SU-DHL-6 (cell line): ENCODE data around the gene ARMH3.

Experiments
- EZH2phosphoT487 ChIP-seq: fragments of 200-600 bp; sonication (generic), shearing (Covaris generic); conservative IDR thresholded peaks from 2 replicates; pipeline ENCODE4 v1.6.1; 2018; ENCODE audit warnings: mild to moderate bottlenecking, antibody characterized with exemption, low read length, moderate library complexity, mixed read lengths
- TF ChIP-seq, protein P1 (sequence below): fragments of 200-600 bp; sonication (generic); IDR thresholded peaks from one replicate; pipeline ENCODE4 v1.5.1; 2017; ENCODE audit warnings: antibody characterized with exemption, mild to moderate bottlenecking, low read length, moderate library complexity; ENCODE audit not compliant: insufficient read depth, poor library complexity, severe bottlenecking

DNA sequence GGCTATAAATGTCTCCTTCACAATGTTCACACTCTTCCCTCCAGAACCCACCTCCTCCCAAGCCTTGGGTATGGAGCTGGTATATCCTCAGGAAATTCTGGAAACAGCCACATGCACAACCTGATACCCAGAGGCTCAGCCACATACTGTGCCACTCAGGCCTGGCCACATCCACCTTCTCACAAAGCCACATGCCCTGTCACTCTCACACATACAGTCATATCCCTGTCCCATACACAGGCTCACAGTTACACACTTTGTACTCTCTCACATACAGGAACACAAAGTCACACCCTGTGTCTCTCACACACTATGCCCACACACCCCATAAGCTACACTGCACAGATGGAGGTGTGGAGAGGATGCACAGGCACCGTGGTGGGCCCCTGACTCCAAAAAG, 222.5 kb downstream of the ARMH3 start:
- TF ChIP-seq, protein P1, sequence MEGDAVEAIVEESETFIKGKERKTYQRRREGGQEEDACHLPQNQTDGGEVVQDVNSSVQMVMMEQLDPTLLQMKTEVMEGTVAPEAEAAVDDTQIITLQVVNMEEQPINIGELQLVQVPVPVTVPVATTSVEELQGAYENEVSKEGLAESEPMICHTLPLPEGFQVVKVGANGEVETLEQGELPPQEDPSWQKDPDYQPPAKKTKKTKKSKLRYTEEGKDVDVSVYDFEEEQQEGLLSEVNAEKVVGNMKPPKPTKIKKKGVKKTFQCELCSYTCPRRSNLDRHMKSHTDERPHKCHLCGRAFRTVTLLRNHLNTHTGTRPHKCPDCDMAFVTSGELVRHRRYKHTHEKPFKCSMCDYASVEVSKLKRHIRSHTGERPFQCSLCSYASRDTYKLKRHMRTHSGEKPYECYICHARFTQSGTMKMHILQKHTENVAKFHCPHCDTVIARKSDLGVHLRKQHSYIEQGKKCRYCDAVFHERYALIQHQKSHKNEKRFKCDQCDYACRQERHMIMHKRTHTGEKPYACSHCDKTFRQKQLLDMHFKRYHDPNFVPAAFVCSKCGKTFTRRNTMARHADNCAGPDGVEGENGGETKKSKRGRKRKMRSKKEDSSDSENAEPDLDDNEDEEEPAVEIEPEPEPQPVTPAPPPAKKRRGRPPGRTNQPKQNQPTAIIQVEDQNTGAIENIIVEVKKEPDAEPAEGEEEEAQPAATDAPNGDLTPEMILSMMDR, result no peak
- no peak for TF ChIP-seq EZH2phosphoT487
